Heart left ventricle (tissue), 16 donors: ENCODE data around the gene KDM4E. TPM values are rescaled to one million over a fixed set of nuclear protein-coding genes. Genes with fewer than 3 reads are reported as not detected.

Experiments used
- ATAC-seq, 4 donors: fragments of 200-7000 bp; cut with Tn5 transposase; one replicate each; pipeline ENCODE4 v1.9.1; 2020 to 2022; ENCODE audit warnings: moderate library complexity in 4 of 4, mild to moderate bottlenecking in 3 of 4, moderate number of reproducible peaks in 1 of 4
- DNase-seq, 5 donors: peaks; one replicate each; pipeline ENCODE4 v3.0.0-alpha.2; 2020
- H3K27ac ChIP-seq, 12 donors: fragments of 200-600 bp; sonication (generic) in 4 of 12; one replicate each; pipeline versions ENCODE4 v1.5.0 to v1.8.0; 2016 to 2022; ENCODE audit warnings: mild to moderate bottlenecking in 2 of 12
- H3K27me3 ChIP-seq, 9 donors: fragments of 200-600 bp; sonication (generic) in 2 of 9; one replicate each; pipeline versions ENCODE4 v1.5.1 to v1.8.0; 2016 to 2022; ENCODE audit warnings: mild to moderate bottlenecking in 3 of 9
- H3K36me3 ChIP-seq, 9 donors: fragments of 200-600 bp; sonication (generic) in 2 of 9; one replicate each; pipeline versions ENCODE4 v1.5.0 to v1.8.0; 2018 to 2022; ENCODE audit warnings: mild to moderate bottlenecking in 2 of 9
- H3K4me1 ChIP-seq, 12 donors: fragments of 200-600 bp; sonication (generic) in 4 of 12; one replicate each; pipeline versions ENCODE4 v1.5.0 to v1.8.0; 2016 to 2022; ENCODE audit warnings: mild to moderate bottlenecking in 3 of 12
- H3K4me3 ChIP-seq, 12 donors: fragments of 200-600 bp; sonication (generic) in 4 of 12; one replicate each; pipeline versions ENCODE4 v1.5.0 to v1.8.0; 2017 to 2022; ENCODE audit warnings: mild to moderate bottlenecking in 9 of 12, moderate library complexity in 4 of 12
- H3K9me3 ChIP-seq, 12 donors: fragments of 200-600 bp; sonication (generic) in 4 of 12; one replicate each; pipeline versions ENCODE4 v1.5.0 to v1.8.0; 2016 to 2022; ENCODE audit warnings: mild to moderate bottlenecking in 1 of 12
- POLR2A ChIP-seq, 2 donors: fragments of 450-650 bp; IDR thresholded peaks; one replicate each; pipeline ENCODE4 v1.6.1; 2017; ENCODE audit warnings: antibody characterized with exemption in 2 of 2, mild to moderate bottlenecking in 2 of 2, moderate library complexity in 2 of 2
- WGBS, 4 donors: extraction: QIAGEN DNeasy Blood & Tissue Kit in 2 of 4; methylation state at CpG; one replicate each; pipeline versions ENCODE4 v1.1.5 to v1.1.7; 2013 to 2018; 5-methylcytosine and 5-hydroxymethylcytosine counted together
- intact Hi-C, 10 donors: fragments of 100-400 bp; cut with DNase I; formaldehyde crosslinking; loops; one replicate each; pipeline versions ENCODE4 v1.11.1 to v1.14.2; 2022
- polyA plus RNA-seq, 2 donors: library from polyadenylated mRNA; stranded (reverse); fragments of 200-250 nt; gene quantifications; one replicate each; pipeline ENCODE4 v1.2.3, GENCODE V29; 2013
- total RNA-seq, 9 donors: library from RNA; depleted of rRNA in 2 of 9; stranded (reverse); fragments of >200 nt in 2 of 9; fragmentation: NEBNext Ultra II Directional in 3 of 9; extraction: Animal tissue kit (Norgen Biotek cat#: 25700) in 3 of 9; gene quantifications; one replicate each; pipeline versions ENCODE4 v1.1.0 to v1.2.4, GENCODE V29; 2016 to 2023
- TF ChIP-seq, protein P1 (sequence below), 12 donors: fragments of 200-600 bp; sonication (generic) in 4 of 12; IDR thresholded peaks; one replicate each; pipeline versions ENCODE4 v1.5.0 to v1.8.0; 2018 to 2022; ENCODE audit warnings: antibody characterized with exemption in 12 of 12, mild to moderate bottlenecking in 5 of 12
- donor health status: ischemic (EF 13 %, LVEDD 7.1; RV severe dilation, severe dysfunction).
- donor health status: healthy with polysubstance abuse.
- donor health status: DM: no; HTN: yes; CAD: no.
- donor health status: DM: no; HTN: no; CAD: no.
- donor health status: ischemic (EF 25% LVEDD 6.9; RV normal size, moderate dysfunction).
- donor health status: ischemic (EF 25% LVEDD 5.7; RV mildly dilated, moderate dysfunction).
- donor health status: healthy.
- donor health status: DM: yes; HTN: yes; CAD: no.
- donor health status: ischemic (EF 35%, LVEDD 5.7; RV mildly dilated, moderate dysfunction).
- donor health status: nonischemic (EF 11% LVEDD 7.7; RV severe dilation, severe dysfunction).
- donor health status: DM: yes; HTN: yes; CAD: no.
- donor health status: PGD.
- donor health status: ischemic (EF 29% LVEDD 5.4; RV normal size, mild dysfunction).
- donor health status: nonischemic (EF 23%, LVEDD 6.1; RV moderate dilation, normal function).

The KDM4E gene
- total and polyA plus RNA-seq, 11 donors: not detected

DNA sequence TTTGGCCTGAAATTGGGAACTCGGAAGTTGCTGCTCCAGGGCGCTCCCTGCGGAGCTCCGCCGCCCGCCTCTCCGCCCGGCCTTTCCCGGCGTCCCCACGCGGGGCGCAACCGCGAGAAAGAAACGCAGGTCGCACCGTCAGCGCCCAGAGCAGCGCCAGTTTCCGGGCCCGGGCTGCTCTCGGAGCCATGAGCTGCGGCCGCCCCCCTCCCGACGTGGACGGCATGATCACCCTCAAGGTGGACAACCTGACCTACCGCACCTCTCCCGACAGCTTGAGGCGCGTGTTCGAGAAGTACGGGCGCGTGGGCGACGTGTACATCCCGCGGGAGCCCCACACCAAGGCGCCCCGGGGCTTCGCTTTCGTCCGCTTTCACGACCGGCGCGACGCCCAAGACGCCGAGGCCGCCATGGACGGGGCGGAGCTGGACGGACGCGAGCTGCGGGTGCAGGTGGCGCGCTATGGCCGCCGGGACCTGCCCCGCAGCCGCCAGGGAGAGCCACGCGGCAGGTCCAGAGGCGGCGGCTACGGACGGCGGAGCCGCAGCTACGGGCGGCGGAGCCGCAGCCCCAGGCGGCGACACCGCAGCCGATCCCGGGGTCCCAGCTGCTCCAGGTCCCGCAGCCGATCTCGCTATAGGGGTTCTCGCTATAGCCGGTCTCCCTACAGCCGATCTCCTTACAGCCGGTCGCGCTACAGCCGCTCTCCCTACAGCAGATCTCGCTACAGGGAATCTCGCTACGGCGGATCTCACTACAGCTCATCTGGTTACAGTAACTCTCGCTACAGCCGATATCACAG, 42.2 kb downstream of the KDM4E start:
- WGBS, 4 donors: 0 to 1% (median 1%) methylated on average over 25 to 98 of the region's 98 CpGs

DNA sequence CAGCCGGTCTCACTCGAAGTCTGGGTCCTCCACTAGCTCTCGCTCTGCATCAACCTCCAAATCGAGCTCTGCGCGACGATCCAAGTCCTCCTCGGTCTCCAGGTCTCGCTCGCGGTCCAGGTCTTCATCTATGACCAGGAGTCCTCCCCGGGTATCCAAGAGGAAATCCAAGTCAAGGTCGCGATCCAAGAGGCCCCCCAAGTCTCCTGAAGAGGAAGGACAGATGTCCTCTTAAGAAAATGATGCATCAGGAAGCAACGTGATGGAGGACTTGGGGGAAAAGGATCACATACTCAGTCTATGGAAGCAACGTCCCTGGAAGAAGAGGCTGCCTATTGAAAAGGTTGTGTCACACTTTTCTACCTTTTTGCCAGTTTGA, 42.8 kb downstream of the KDM4E start:
- Histone ChIP-seq H3K4me3 (peak overlapping the region; percentile 62 to 92 (median 78)), H3K27me3 (no peaks in the 10 kb centered on the region), H3K36me3 (peaks cover 0 to 8% (median 0%) of the 10 kb centered on the region in 9 donors), H3K9me3 (no peaks in the 10 kb centered on the region), H3K27ac (peak overlapping the region; percentile 93 to 99 (median 96)), H3K4me1 (peaks cover 3 to 24% (median 13%) of the 10 kb centered on the region in 12 donors)
- intact Hi-C loops: loop anchor here (1.0 to 10.0 kb wide), 14 partner anchors 21 to 699 kb away; partner anchors contain the start of genes CWC15 (in 4 of the 10), KDM4D (in 4 of the 10), SESN3 (in 2 of the 10) and ENDOD1 (in 1 of the 10)
- TF ChIP-seq, protein P1, sequence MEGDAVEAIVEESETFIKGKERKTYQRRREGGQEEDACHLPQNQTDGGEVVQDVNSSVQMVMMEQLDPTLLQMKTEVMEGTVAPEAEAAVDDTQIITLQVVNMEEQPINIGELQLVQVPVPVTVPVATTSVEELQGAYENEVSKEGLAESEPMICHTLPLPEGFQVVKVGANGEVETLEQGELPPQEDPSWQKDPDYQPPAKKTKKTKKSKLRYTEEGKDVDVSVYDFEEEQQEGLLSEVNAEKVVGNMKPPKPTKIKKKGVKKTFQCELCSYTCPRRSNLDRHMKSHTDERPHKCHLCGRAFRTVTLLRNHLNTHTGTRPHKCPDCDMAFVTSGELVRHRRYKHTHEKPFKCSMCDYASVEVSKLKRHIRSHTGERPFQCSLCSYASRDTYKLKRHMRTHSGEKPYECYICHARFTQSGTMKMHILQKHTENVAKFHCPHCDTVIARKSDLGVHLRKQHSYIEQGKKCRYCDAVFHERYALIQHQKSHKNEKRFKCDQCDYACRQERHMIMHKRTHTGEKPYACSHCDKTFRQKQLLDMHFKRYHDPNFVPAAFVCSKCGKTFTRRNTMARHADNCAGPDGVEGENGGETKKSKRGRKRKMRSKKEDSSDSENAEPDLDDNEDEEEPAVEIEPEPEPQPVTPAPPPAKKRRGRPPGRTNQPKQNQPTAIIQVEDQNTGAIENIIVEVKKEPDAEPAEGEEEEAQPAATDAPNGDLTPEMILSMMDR (IDR thresholded peaks at IDR 0.05): no peak
- no peak for TF ChIP-seq POLR2A (IDR thresholded peaks at IDR 0.05)
- ATAC-seq (peak in 1 of 4 donors; percentile 10), DNase-seq (peak in 2 of 5 donors; percentile 33 to 50)
- WGBS, 4 donors: 0 to 1% (median 0%) methylated on average over 16 of the region's 16 CpGs

More for the DNA sequence above, 42.2 kb downstream of the KDM4E start:
- Histone ChIP-seq H3K36me3 (peaks cover 0 to 8% (median 0%) of the 10 kb centered on the region in 9 donors), H3K27me3 (no peaks in the 10 kb centered on the region), H3K4me3 (peak overlapping the region; percentile 62 to 92 (median 78)), H3K9me3 (no peaks in the 10 kb centered on the region), H3K4me1 (peaks cover 3 to 24% (median 13%) of the 10 kb centered on the region in 12 donors), H3K27ac (peak overlapping the region; percentile 93 to 99 (median 96))
- intact Hi-C loops: loop anchor here in 8 of 10 donors (2.0 to 10.0 kb wide), 12 partner anchors 65 to 700 kb away; partner anchors contain the start of genes CWC15 (in 4 of the 8), KDM4D (in 4 of the 8) and SESN3 (in 2 of the 8)
- DNase-seq (peak; percentile 85 to 93 (median 89)), ATAC-seq (peak; percentile 65 to 91 (median 86))
- peak in 1 of 2 donors; percentile 49 for TF ChIP-seq POLR2A (IDR thresholded peaks at IDR 0.05)
- TF ChIP-seq, protein P1 (IDR thresholded peaks at IDR 0.05): peak; percentile 35 to 83 (median 62)

DNA sequence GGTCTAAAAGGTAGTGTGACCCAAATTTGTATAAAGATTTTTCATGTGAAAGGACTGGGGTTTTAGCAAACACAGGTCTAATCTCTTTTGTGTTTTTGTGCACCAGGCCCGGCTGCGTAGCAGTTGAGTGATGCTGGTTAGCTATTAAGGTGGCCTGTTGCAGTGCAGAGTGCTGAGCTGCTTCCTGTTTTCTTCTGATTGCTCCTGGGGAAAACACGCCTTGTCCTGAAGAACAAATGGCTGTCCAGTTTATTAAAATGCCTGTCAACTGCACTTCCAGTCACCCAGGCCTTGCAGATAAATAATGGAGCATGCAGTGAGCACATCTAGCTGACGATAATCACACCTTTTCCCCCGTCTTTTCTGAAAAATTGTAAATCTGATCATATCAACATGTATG, 43.5 kb downstream of the KDM4E start:
- DNase-seq (peak in 4 of 5 donors; percentile 78 to 85 (median 81)), ATAC-seq (peak; percentile 87 to 96 (median 91))
- Histone ChIP-seq H3K4me1 (peaks cover 3 to 24% (median 13%) of the 10 kb centered on the region in 12 donors), H3K4me3 (peak overlapping the region; percentile 62 to 92 (median 78)), H3K27me3 (no peaks in the 10 kb centered on the region), H3K36me3 (peaks cover 0 to 8% (median 0%) of the 10 kb centered on the region in 9 donors), H3K9me3 (no peaks in the 10 kb centered on the region), H3K27ac (peak overlapping the region; percentile 93 to 99 (median 96))
- TF ChIP-seq, protein P1 (IDR thresholded peaks at IDR 0.05): no peak
- peak; percentile 12 to 84 for TF ChIP-seq POLR2A (IDR thresholded peaks at IDR 0.05)
- 2 to 10% (median 4%) methylated on average over 5 of the region's 5 CpGs for WGBS, 4 donors
- intact Hi-C loops: loop anchor here (1.0 to 10.0 kb wide), 13 partner anchors 20 to 699 kb away; partner anchors contain the start of genes CWC15 (in 4 of the 10), KDM4D (in 4 of the 10), ENDOD1 (in 1 of the 10) and SESN3 (in 1 of the 10)

DNA sequence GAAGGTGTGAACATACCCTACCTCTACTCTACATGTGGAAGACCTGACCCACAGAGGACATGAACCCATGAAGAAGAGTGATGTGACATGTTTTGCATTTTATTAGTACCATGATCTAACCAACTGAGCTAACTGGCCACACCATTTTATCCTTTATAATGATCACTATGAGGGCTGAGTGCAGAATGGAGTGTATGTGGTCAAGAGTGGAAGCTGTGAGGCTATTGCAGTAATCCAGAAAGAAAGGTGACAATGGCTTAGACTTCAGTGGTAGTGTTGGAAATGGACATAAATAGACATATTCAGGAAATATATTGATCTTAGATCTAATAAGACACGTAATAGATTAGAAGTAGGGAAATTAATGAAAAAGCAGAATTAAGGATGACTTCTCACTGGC, 45.4 kb downstream of the KDM4E start:
- intact Hi-C loops: loop anchor here in 4 of 10 donors (2.0 to 10.0 kb wide), 4 partner anchors 18 to 697 kb away; partner anchors contain the start of gene ENDOD1 (in 1 of the 4)
- 92 to 98% (median 95%) methylated on average over 1 of the region's 1 CpG for WGBS, 4 donors

More for the DNA sequence above, 45.4 kb downstream of the KDM4E start:
- DNase-seq: no peak
- Histone ChIP-seq H3K27me3 (no peaks in the 10 kb centered on the region), H3K4me1 (peaks cover 3 to 36% (median 23%) of the 10 kb centered on the region in 12 donors), H3K9me3 (no peaks in the 10 kb centered on the region), H3K36me3 (peaks cover 0 to 8% (median 0%) of the 10 kb centered on the region in 9 donors), H3K27ac (no peak overlapping the region), H3K4me3 (no peak overlapping the region)
- no peak for TF ChIP-seq POLR2A (IDR thresholded peaks at IDR 0.05)
- TF ChIP-seq, protein P1 (IDR thresholded peaks at IDR 0.05): no peak
- no peak for ATAC-seq
